GM13976 (cell line): Measurements from ENCODE around the gene DDAH1.

Experiments used
- DNase-seq: peaks from one replicate; pipeline ENCODE4 v3.0.0; 2012; ENCODE audit warnings: low spot score
- in situ Hi-C: fragments of 300-500 bp; cut with MboI; formaldehyde crosslinking; loops from one replicate; pipeline ENCODE4 v1.12.0; 2022; ENCODE audit warnings: low sequenced_read_pairs, mixed read lengths, inconsistent platforms; ENCODE audit not compliant: unreplicated experiment
- TF ChIP-seq, protein P1 (sequence below): IDR thresholded peaks from 2 replicates; pipeline ENCODE4 v1.5.1; 2012; ENCODE audit warnings: borderline replicate concordance, mild to moderate bottlenecking; ENCODE audit not compliant: insufficient read depth; ENCODE audit errors: extremely low read depth, missing control alignments, control extremely low read depth

DDAH1 gene

DNA sequence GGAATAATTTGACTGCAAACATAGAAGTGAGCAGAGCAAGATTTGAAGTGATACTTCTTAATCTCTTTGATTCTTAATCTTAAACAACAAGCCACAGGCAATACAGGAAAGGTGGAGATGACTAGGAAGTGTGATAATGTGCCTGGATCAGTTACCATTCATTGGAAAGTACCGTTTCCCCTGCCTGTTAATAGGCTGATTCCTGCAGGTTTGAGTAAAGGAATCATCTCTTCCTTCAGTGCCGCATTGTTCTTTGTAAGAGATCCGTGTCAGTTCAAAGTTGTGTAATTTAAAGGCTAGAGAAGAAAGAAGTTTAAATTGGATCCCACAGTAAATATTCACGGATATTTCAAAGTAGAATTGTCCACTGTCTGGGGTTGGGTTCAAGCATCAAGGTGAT lies 145.0 kb downstream of the DDAH1 start:
- in situ Hi-C loops, result loop anchor here (25.0 kb wide), 3 partner anchors 392 to 692 kb away; partner anchors contain the start of gene ZNHIT6
- TF ChIP-seq, protein P1, sequence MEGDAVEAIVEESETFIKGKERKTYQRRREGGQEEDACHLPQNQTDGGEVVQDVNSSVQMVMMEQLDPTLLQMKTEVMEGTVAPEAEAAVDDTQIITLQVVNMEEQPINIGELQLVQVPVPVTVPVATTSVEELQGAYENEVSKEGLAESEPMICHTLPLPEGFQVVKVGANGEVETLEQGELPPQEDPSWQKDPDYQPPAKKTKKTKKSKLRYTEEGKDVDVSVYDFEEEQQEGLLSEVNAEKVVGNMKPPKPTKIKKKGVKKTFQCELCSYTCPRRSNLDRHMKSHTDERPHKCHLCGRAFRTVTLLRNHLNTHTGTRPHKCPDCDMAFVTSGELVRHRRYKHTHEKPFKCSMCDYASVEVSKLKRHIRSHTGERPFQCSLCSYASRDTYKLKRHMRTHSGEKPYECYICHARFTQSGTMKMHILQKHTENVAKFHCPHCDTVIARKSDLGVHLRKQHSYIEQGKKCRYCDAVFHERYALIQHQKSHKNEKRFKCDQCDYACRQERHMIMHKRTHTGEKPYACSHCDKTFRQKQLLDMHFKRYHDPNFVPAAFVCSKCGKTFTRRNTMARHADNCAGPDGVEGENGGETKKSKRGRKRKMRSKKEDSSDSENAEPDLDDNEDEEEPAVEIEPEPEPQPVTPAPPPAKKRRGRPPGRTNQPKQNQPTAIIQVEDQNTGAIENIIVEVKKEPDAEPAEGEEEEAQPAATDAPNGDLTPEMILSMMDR, result no peak
- no peak for DNase-seq

DNA sequence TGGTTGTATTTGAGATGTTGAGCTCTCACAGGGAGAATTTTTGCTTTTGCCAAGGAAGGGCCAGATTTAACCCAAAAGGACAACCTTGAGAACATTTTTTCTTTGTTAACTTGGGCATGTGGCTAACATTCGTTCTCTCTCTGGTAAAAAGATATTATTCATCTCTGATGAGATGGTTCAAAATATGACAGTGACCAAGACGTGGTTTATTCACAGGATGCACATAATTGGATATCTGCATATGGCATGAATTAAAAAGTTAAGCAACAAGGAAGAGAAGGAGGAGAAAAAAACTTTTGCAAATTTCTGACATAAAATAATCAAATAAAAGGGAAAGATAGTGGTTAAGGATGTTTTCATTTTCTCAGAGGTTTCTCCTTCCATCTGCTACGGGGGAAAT lies 145.5 kb downstream of the DDAH1 start:
- no peak for DNase-seq
- TF ChIP-seq, protein P1, result no peak
- in situ Hi-C loops, result loop anchor here (25.0 kb wide), 3 partner anchors 393 to 693 kb away; partner anchors contain the start of gene ZNHIT6

DNA sequence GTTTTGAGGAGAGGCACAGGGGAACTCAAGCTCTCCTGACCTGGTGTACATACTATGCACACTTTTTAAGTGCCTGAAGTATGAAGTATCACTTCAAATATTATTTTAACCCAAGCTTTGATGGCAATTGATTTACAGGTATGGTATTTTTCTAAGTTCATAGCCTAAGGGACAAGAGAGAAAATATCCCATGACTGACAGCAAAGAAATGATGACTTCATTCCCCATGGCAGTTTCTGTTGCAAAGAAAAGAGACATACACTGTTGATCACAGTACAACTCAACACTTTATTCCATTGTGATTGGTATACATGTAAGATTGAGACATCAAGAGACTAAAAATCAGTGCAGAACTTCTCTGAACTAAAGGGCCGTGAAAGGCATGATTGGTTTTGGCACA lies 146.7 kb downstream of the DDAH1 start:
- TF ChIP-seq, protein P1, result no peak
- no peak for DNase-seq
- in situ Hi-C loops, result loop anchor here (25.0 kb wide), 3 partner anchors 394 to 694 kb away; partner anchors contain the start of gene ZNHIT6

DNA sequence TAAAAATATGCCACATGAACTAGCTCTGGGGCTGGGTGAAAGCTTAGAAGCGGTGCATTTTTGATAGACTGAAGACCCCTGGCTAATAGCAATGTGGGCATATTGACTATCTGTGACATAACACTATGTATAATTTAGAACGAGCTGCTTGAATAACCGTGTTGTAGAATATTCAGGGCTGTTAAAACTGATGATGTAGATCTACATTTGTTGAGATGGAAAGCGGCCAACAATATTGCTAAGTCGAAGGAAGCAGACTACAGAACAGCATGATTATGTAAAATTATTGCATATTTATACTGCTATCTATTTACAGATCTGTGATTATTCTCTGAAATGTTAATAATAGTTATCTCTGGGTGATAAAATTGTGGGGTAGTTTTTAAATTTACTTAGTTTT lies 147.4 kb downstream of the DDAH1 start:
- TF ChIP-seq, protein P1, result no peak
- in situ Hi-C loops, result loop anchor here (25.0 kb wide), 3 partner anchors 395 to 695 kb away; partner anchors contain the start of gene ZNHIT6
- no peak for DNase-seq

DNA sequence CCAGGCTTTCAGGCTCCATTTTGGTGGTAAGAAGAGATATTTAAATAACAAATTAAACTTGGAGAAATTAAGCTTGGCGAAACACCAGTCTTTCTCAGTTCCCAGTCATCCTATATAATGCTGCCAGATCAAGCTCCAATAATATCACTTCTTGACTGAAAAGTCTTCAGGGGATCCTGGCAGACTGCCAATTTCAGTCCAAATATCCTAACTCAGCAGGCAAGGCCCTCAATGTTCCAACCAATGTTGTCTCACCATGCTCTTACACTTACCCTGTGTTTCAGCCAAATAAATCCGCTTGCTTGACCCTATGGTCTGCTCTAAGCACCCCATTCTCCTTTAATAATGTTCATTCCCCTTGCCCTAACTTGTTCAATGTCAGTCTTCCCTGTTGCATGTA lies 148.6 kb downstream of the DDAH1 start:
- TF ChIP-seq, protein P1, result no peak
- in situ Hi-C loops, result loop anchor here (25.0 kb wide), 3 partner anchors 396 to 696 kb away; partner anchors contain the start of gene ZNHIT6
- no peak for DNase-seq

DNA sequence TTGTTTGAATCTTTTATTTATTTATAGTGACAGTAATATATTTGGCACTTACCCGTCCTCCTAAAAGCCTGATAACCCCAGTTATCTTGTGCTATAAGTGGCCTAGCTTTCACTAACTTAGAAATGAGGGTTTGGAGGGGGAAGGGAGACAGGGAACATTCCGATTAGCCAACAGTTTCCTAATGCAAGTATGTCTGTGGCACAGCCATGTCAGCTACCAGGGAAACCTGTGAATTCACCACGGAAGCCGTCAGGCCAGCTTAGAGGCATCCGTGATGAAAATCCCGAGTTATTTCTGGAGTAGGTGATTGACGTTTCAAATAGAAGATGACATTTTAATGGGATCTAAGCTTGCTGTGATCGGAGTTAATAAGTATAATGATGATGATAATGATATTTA lies 149.2 kb downstream of the DDAH1 start:
- in situ Hi-C loops, result loop anchor here (25.0 kb wide), 3 partner anchors 397 to 697 kb away; partner anchors contain the start of gene ZNHIT6
- no peak for DNase-seq
- TF ChIP-seq, protein P1, result no peak
